AG09309 (cell line): ENCODE measurements around the gene CD81.
"Not testable (repeated sequence)": the region's sequence is repeated elsewhere in the genome, so short reads cannot be mapped to it uniquely, and the experiment has no call there.

Experiments
- DNase-seq: peaks from one replicate; pipeline ENCODE4 v3.0.0-alpha.2; 2010; ENCODE audit warnings: low read depth
- H3K4me3 ChIP-seq: 2 replicates; pipeline ENCODE4 v1.5.1; 2011; ENCODE audit warnings: mild to moderate bottlenecking, low read depth, low read length, moderate library complexity; ENCODE audit not compliant: control insufficient read depth
- CTCF ChIP-seq: IDR thresholded peaks from 2 replicates; pipeline ENCODE4 v1.5.1; 2011; ENCODE audit warnings: mild to moderate bottlenecking, low read depth, low read length, inconsistent platforms; ENCODE audit not compliant: insufficient read depth, control insufficient read depth; ENCODE audit errors: missing control alignments

The CD81 gene

GRCh38 chr11:2348986-2349385 lies 28.1 kb upstream of the CD81 start:
- no peak overlapping the region for H3K4me3 ChIP-seq
- DNase-seq: no peak
- TF ChIP-seq CTCF: no peak

- TF ChIP-seq CTCF: no peak
- no peak overlapping the region for H3K4me3 ChIP-seq
- no peak for DNase-seq
Measured at GRCh38 chr11:2351701-2352100, 25.4 kb upstream of the CD81 start.

- no peak for DNase-seq
- H3K4me3 ChIP-seq: no peak overlapping the region
- no peak for TF ChIP-seq CTCF
Measured at GRCh38 chr11:2352420-2352819, 24.7 kb upstream of the CD81 start.

GRCh38 chr11:2355000-2355644 lies 22.0 kb upstream of the CD81 start:
- no peak for TF ChIP-seq CTCF
- no peak for DNase-seq
- no peak overlapping the region for H3K4me3 ChIP-seq

- no peak for TF ChIP-seq CTCF
- DNase-seq: no peak
- no peak overlapping the region for H3K4me3 ChIP-seq
Measured at GRCh38 chr11:2357246-2357645, 19.9 kb upstream of the CD81 start.

- not testable (repeated sequence) for H3K4me3 ChIP-seq, DNase-seq
Measured at GRCh38 chr11:2357651-2358050, 19.5 kb upstream of the CD81 start.

GRCh38 chr11:2358754-2359442 lies 18.2 kb upstream of the CD81 start:
- DNase-seq: no peak
- H3K4me3 ChIP-seq: no peak overlapping the region
- TF ChIP-seq CTCF: no peak
